ENCODE results near the gene HSP90AB1.

- no peak for TF ChIP-seq PREB (CRISPR knock-in tag; IDR thresholded peaks at IDR 0.05)
- no peak for TF ChIP-seq MAX (CRISPR knock-in tag; IDR thresholded peaks at IDR 0.05)
- no peak for TF ChIP-seq BHLHE40 (IDR thresholded peaks at IDR 0.05; ENCODE audit: low read length)
- no peak for TF ChIP-seq TAF1 (IDR thresholded peaks at IDR 0.05; ENCODE audit: control insufficient read depth, extremely low read depth, insufficient read depth, low read length, severe bottlenecking)
- no peak for TF ChIP-seq REST (IDR thresholded peaks at IDR 0.05; ENCODE audit: borderline replicate concordance)
- no peak for TF ChIP-seq REST (CRISPR knock-in tag; IDR thresholded peaks at IDR 0.05; ENCODE audit: low read depth)
- no peak for TF ChIP-seq ATF3 (IDR thresholded peaks at IDR 0.05)
- no peak for TF ChIP-seq ATF3 (CRISPR knock-in tag; conservative IDR thresholded peaks at IDR 0.05)
- no peak for TF ChIP-seq SMAD1 (IDR thresholded peaks at IDR 0.05; ENCODE audit: low read depth, low read length, partially characterized antibody)
- TF ChIP-seq POLR2A (conservative IDR thresholded peaks at IDR 0.05): no peak
Observed at GRCh38 chr6:44214307-44214706, 32.6 kb upstream of the HSP90AB1 start.

Data from K562 (cell line).